Gastrocnemius medialis (tissue), 4 donors: ENCODE data around the gene PTPRC.

Experiments
- POLR2A ChIP-seq, 2 donors: fragments of 450-650 bp; IDR thresholded peaks; one replicate each; pipeline ENCODE4 v1.6.1; 2017; ENCODE audit warnings: antibody characterized with exemption in 2 of 2, mild to moderate bottlenecking in 2 of 2, moderate library complexity in 2 of 2
- TF ChIP-seq, protein P1 (sequence below), 5 experiments: fragments of 450-650 bp in 3 of 5; fragments of 200-600 bp in 2 of 5; sonication (generic) in 2 of 5; IDR thresholded peaks in 4 of 5; conservative IDR thresholded peaks in 1 of 5; 1 replicate in 4 of 5; 2 replicates in 1 of 5; pipeline ENCODE4 v1.5.1; 2016 to 2019; ENCODE audit warnings: antibody characterized with exemption in 5 of 5, mild to moderate bottlenecking in 3 of 5, moderate library complexity in 3 of 5

DNA sequence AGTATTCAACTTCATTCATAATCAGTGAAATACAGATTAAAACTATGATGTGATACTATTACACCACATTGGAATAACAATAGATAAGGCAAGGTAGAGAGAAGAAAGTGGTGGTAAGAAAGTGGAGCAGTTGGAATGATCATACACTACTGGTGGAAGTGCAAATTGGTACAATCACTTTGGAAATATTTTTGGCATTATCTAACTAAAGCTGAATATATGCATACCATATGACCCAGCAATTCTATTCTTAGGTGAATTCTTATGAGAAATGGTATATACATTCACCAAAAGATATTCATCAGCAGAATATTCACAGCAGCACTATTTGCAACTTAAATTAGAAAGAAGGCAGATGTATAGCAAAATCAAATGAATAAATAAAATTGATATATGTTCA lies 21.4 kb upstream of the PTPRC start:
- TF ChIP-seq, protein P1, sequence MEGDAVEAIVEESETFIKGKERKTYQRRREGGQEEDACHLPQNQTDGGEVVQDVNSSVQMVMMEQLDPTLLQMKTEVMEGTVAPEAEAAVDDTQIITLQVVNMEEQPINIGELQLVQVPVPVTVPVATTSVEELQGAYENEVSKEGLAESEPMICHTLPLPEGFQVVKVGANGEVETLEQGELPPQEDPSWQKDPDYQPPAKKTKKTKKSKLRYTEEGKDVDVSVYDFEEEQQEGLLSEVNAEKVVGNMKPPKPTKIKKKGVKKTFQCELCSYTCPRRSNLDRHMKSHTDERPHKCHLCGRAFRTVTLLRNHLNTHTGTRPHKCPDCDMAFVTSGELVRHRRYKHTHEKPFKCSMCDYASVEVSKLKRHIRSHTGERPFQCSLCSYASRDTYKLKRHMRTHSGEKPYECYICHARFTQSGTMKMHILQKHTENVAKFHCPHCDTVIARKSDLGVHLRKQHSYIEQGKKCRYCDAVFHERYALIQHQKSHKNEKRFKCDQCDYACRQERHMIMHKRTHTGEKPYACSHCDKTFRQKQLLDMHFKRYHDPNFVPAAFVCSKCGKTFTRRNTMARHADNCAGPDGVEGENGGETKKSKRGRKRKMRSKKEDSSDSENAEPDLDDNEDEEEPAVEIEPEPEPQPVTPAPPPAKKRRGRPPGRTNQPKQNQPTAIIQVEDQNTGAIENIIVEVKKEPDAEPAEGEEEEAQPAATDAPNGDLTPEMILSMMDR (IDR thresholded peaks at IDR 0.05 in 4 of 5, conservative IDR thresholded peaks at IDR 0.05 in 1 of 5), result no peak
- no peak for TF ChIP-seq POLR2A (IDR thresholded peaks at IDR 0.05)
